H1 (cell line): ENCODE data around the gene DYNC1I1. TPM values are rescaled to one million over a fixed set of nuclear protein-coding genes. Genes with fewer than 3 reads are reported as not detected.

Experiments used
- CTCF ChIA-PET: fragments of 300-600 bp; sonication (Branson Sonifier 250); formaldehyde crosslinking; loops from one replicate; lab custom pipeline; 2021; ENCODE audit not compliant: partially characterized antibody; lab: Charles Lee
- POLR2A ChIA-PET: fragments of 300-600 bp; sonication (Branson Sonifier 250); formaldehyde crosslinking; loops from one replicate; lab custom pipeline; 2021; ENCODE audit warnings: inconsistent platforms; ENCODE audit not compliant: partially characterized antibody; lab: Charles Lee
- DNase-seq, 2 experiments: peaks; one replicate each; pipeline versions ENCODE4 v3.0.0 to v3.0.0-alpha.2; 2010 to 2022; ENCODE audit warnings: low spot score in 2 of 2, low read depth in 1 of 2, mixed read lengths in 1 of 2
- FAIRE-seq: peaks from 2 replicates; lab custom pipeline; 2011; peaks lifted over from hg19 to GRCh38; lab: Jason Lieb, UNC
- H2AFZ ChIP-seq: 2 replicates; pipeline ENCODE4 v1.8.1; 2012; ENCODE audit warnings: low read length, inconsistent platforms
- H2AK5ac ChIP-seq: 2 replicates; pipeline ENCODE4 v1.6.1; 2013; ENCODE audit warnings: low read depth, low read length
- H2BK120ac ChIP-seq: replicated peaks from 2 replicates; pipeline ENCODE3; 2013; ENCODE audit warnings: low read depth, low read length, inconsistent platforms
- H2BK12ac ChIP-seq: 2 replicates; pipeline ENCODE4 v1.6.1; 2013; ENCODE audit warnings: low read depth, low read length
- H2BK15ac ChIP-seq: 2 replicates; pipeline ENCODE4 v1.6.1; 2013; ENCODE audit warnings: low read length
- H2BK20ac ChIP-seq: 2 replicates; pipeline ENCODE4 v1.6.1; 2013; ENCODE audit warnings: low read length
- H2BK5ac ChIP-seq: 2 replicates; pipeline ENCODE4 v1.6.1; 2013; ENCODE audit warnings: low read depth, low read length
- H3K14ac ChIP-seq: 2 replicates; pipeline ENCODE4 v1.6.1; 2013; ENCODE audit warnings: inconsistent platforms; ENCODE audit not compliant: insufficient read length
- H3K18ac ChIP-seq: 2 replicates; pipeline ENCODE4 v1.6.1; 2013; ENCODE audit warnings: low read length; ENCODE audit errors: extremely low read depth
- H3K23ac ChIP-seq: 2 replicates; pipeline ENCODE4 v1.6.1; 2013; ENCODE audit warnings: inconsistent platforms; ENCODE audit not compliant: insufficient read length
- H3K23me2 ChIP-seq: 2 replicates; pipeline ENCODE4 v1.6.1; 2013; ENCODE audit warnings: low read depth, low read length
- H3K27ac ChIP-seq: 2 replicates; pipeline ENCODE4 v1.6.1; 2011; ENCODE audit warnings: low read depth, low read length, inconsistent platforms
- H3K27me3 ChIP-seq, 4 experiments: replicated peaks in 1 of 4; 1 replicate in 1 of 4; 2 replicates in 3 of 4; pipeline versions ENCODE4 v1.6.1 to v1.8.1; 2011 to 2013; ENCODE audit warnings: low read length in 3 of 4, mild to moderate bottlenecking in 3 of 4, inconsistent platforms in 2 of 4, mixed read lengths in 2 of 4, moderate library complexity in 1 of 4; ENCODE audit not compliant: control insufficient read depth in 3 of 4, insufficient read depth in 3 of 4; ENCODE audit errors: extremely low read depth in 1 of 4
- H3K36me3 ChIP-seq, 4 experiments: 2 replicates each; pipeline versions ENCODE4 v1.6.1 to v1.8.1; 2011 to 2013; ENCODE audit warnings: mild to moderate bottlenecking in 4 of 4, low read length in 3 of 4, moderate library complexity in 2 of 4, control low read depth in 1 of 4, inconsistent platforms in 1 of 4; ENCODE audit not compliant: insufficient read depth in 4 of 4, control insufficient read depth in 2 of 4
- H3K4ac ChIP-seq: replicated peaks from 2 replicates; pipeline ENCODE3; 2013; ENCODE audit warnings: low read length, low read depth, mixed read lengths, inconsistent platforms; ENCODE audit not compliant: insufficient read length
- H3K4me1 ChIP-seq, 4 experiments: replicated peaks in 1 of 4; 1 replicate in 1 of 4; 2 replicates in 3 of 4; pipeline versions ENCODE4 v1.6.1 to v1.8.1; 2011 to 2013; ENCODE audit warnings: low read length in 3 of 4, inconsistent platforms in 2 of 4, mixed read lengths in 1 of 4; ENCODE audit not compliant: insufficient read depth in 4 of 4, control insufficient read depth in 3 of 4
- H3K4me2 ChIP-seq, 2 experiments: 2 replicates each; pipeline versions ENCODE4 v1.6.1 to v1.8.1; 2011 to 2013; ENCODE audit warnings: low read depth in 2 of 2, low read length in 2 of 2, control low read depth in 1 of 2, inconsistent platforms in 1 of 2, mild to moderate bottlenecking in 1 of 2; ENCODE audit not compliant: insufficient read depth in 1 of 2
- H3K4me3 ChIP-seq, 4 experiments: fragments of 200-600, 300-600 bp in 1 of 4; sonication (generic), shearing (Covaris generic), sonication (Bioruptor Twin) in 1 of 4; 2 replicates each; pipeline versions ENCODE4 v1.5.1 to v1.8.1; 2011 to 2016; ENCODE audit warnings: low read length in 4 of 4, low read depth in 3 of 4, control low read depth in 2 of 4, inconsistent platforms in 2 of 4, mild to moderate bottlenecking in 2 of 4, mixed read lengths in 1 of 4, moderate library complexity in 1 of 4; ENCODE audit not compliant: insufficient read depth in 2 of 4; ENCODE audit errors: extremely low read depth in 1 of 4
- H3K56ac ChIP-seq: replicated peaks from 2 replicates; pipeline ENCODE3; 2013; ENCODE audit warnings: low read depth, mild to moderate bottlenecking, mixed read lengths, low read length, inconsistent platforms; ENCODE audit not compliant: insufficient read length
- H3K79me1 ChIP-seq: 2 replicates; pipeline ENCODE4 v1.6.1; 2013; ENCODE audit warnings: low read depth, low read length, control low read depth
- H3K79me2 ChIP-seq, 2 experiments: 2 replicates each; pipeline versions ENCODE4 v1.6.1 to v1.8.1; 2012 to 2013; ENCODE audit warnings: low read length in 2 of 2, mild to moderate bottlenecking in 2 of 2, inconsistent platforms in 1 of 2; ENCODE audit not compliant: insufficient read depth in 2 of 2, control insufficient read depth in 1 of 2
- H3K9ac ChIP-seq, 4 experiments: replicated peaks in 1 of 4; 1 replicate in 1 of 4; 2 replicates in 3 of 4; pipeline versions ENCODE4 v1.6.1 to v1.8.1; 2011 to 2013; ENCODE audit warnings: low read depth in 3 of 4, low read length in 3 of 4, control low read depth in 2 of 4, mild to moderate bottlenecking in 2 of 4, moderate library complexity in 2 of 4, inconsistent platforms in 1 of 4; ENCODE audit errors: extremely low read depth in 1 of 4
- H3K9me3 ChIP-seq, 2 experiments: 2 replicates each; pipeline versions ENCODE4 v1.6.1 to v1.8.1; 2012 to 2013; ENCODE audit warnings: mild to moderate bottlenecking in 2 of 2, moderate library complexity in 2 of 2, control low read depth in 1 of 2, inconsistent platforms in 1 of 2, low read depth in 1 of 2, low read length in 1 of 2, mixed read lengths in 1 of 2; ENCODE audit not compliant: insufficient read depth in 2 of 2
- H4K20me1 ChIP-seq, 2 experiments: replicated peaks in 1 of 2; 2 replicates each; pipeline versions ENCODE3 to v1.8.1; 2011 to 2013; ENCODE audit warnings: inconsistent platforms in 2 of 2, low read length in 2 of 2, mild to moderate bottlenecking in 1 of 2; ENCODE audit not compliant: insufficient read depth in 2 of 2, control insufficient read depth in 1 of 2
- H4K5ac ChIP-seq: 2 replicates; pipeline ENCODE4 v1.6.1; 2013; ENCODE audit warnings: low read length, low read depth, mixed read lengths, inconsistent platforms; ENCODE audit not compliant: insufficient read length
- H4K8ac ChIP-seq: 2 replicates; pipeline ENCODE4 v1.8.0; 2013; ENCODE audit warnings: mild to moderate bottlenecking, moderate library complexity, low read length, inconsistent platforms; ENCODE audit not compliant: insufficient read depth; ENCODE audit errors: extremely low read depth
- H4K91ac ChIP-seq: replicated peaks from 2 replicates; pipeline ENCODE3; 2013; ENCODE audit warnings: low read length, mixed read lengths, inconsistent platforms; ENCODE audit not compliant: insufficient read length
- ASH2L ChIP-seq: fragments of 200-600, 300-600 bp; sonication (generic); IDR thresholded peaks from one replicate; pipeline ENCODE4 v1.7.1; 2017; ENCODE audit warnings: low read length
- BRCA1 ChIP-seq: IDR thresholded peaks from 2 replicates; pipeline ENCODE4 v1.6.1; 2012; ENCODE audit warnings: low read depth, low read length, improper control_type of control experiment
- CTBP2 ChIP-seq: IDR thresholded peaks from 2 replicates; pipeline ENCODE4 v1.7.0; 2011; ENCODE audit warnings: borderline replicate concordance, mild to moderate bottlenecking, moderate library complexity, mixed read lengths, low read length; ENCODE audit not compliant: insufficient read depth, insufficient read length
- CTCF ChIP-seq, 3 experiments: IDR thresholded peaks; 1 replicate in 2 of 3; 2 replicates in 1 of 3; pipeline versions ENCODE4 v1.5.1 to v1.6.1; 2011; ENCODE audit warnings: low read length in 3 of 3, mild to moderate bottlenecking in 3 of 3, inconsistent platforms in 2 of 3, low read depth in 1 of 3, moderate library complexity in 1 of 3; ENCODE audit not compliant: insufficient read depth in 1 of 3; ENCODE audit errors: control extremely low read depth in 1 of 3
- FOSL1 ChIP-seq: IDR thresholded peaks from 2 replicates; pipeline ENCODE4 v1.6.1; 2011; ENCODE audit warnings: mild to moderate bottlenecking, low read depth, low read length, moderate library complexity; ENCODE audit not compliant: insufficient read depth
- MAX ChIP-seq: IDR thresholded peaks from 2 replicates; pipeline ENCODE4 v1.6.1; 2012; ENCODE audit warnings: inconsistent platforms
- RAD21 ChIP-seq, 2 experiments: IDR thresholded peaks in 1 of 2; conservative IDR thresholded peaks in 1 of 2; 2 replicates each; pipeline ENCODE4 v1.6.1; 2011; ENCODE audit warnings: low read depth in 2 of 2, low read length in 2 of 2, improper control_type of control experiment in 1 of 2, inconsistent platforms in 1 of 2, mild to moderate bottlenecking in 1 of 2, moderate library complexity in 1 of 2
- SAP30 ChIP-seq: fragments of 300-600 bp; sonication (generic); IDR thresholded peaks from 2 replicates; pipeline ENCODE4 v1.7.1; 2012; ENCODE audit warnings: low read length, moderate library complexity, mild to moderate bottlenecking, inconsistent platforms; ENCODE audit not compliant: insufficient read depth, insufficient replicate concordance
- SUZ12 ChIP-seq: fragments of 200-600 bp; sonication (generic); IDR thresholded peaks from 2 replicates; pipeline ENCODE4 v1.6.1; 2012; ENCODE audit warnings: mild to moderate bottlenecking, inconsistent platforms, low read length, moderate library complexity, mixed read lengths
- TCF12 ChIP-seq: IDR thresholded peaks from 2 replicates; pipeline ENCODE4 v1.6.1; 2011; ENCODE audit warnings: low read depth, mild to moderate bottlenecking, low read length
- WGBS, 2 experiments: shearing (Covaris generic) in 1 of 2; methylation state at CpG; one replicate each; pipeline versions ENCODE4 v1.1.6 to v1.1.7; 2013 to 2015; ENCODE audit warnings: low lambda C conversion rate in 2 of 2, mixed read lengths in 2 of 2, inconsistent platforms in 1 of 2, low coverage in 1 of 2, missing lambda C conversion rate in 1 of 2; ENCODE audit not compliant: insufficient replicate concordance in 2 of 2, insufficient coverage in 1 of 2, insufficient read length in 1 of 2; ENCODE audit errors: extremely low coverage in 1 of 2, missing lambda C conversion rate in 1 of 2; 5-methylcytosine and 5-hydroxymethylcytosine counted together
- polyA plus RNA-seq, 7 experiments: library from polyadenylated mRNA; depleted of rRNA in 3 of 7; stranded (reverse) in 5 of 7; unstranded in 2 of 7; fragments of >200 nt in 5 of 7; fragments of 200-250 nt in 2 of 7; gene quantifications; 1 replicate in 5 of 7; 2 replicates in 1 of 7; 4 replicates in 1 of 7; pipeline versions ENCODE4 v1.2.1 to v1.2.3, GENCODE V29; 2011 to 2013; ENCODE audit warnings: missing spikeins in 2 of 7, mixed read lengths in 2 of 7
- total RNA-seq: library from RNA; stranded (reverse); fragmentation: NEBNext Ultra II Directional; extraction: Animal tissue kit (Norgen Biotek cat#: 25700); gene quantifications from 2 replicates; pipeline ENCODE4 v1.2.1, GENCODE V29; 2021

The DYNC1I1 gene
- total and polyA plus RNA-seq, 2 of the 8 experiments (the other 6 are each of a cell fraction or from before 2014, with no cell fraction given) = 0.45 to 0.58 TPM

- Histone ChIP-seq H2BK12ac (no peak overlapping the region), H4K5ac (no peak overlapping the region), H2AK5ac (no peak overlapping the region), H3K23ac (no peak overlapping the region), H3K4me1 (peaks cover 0 to 2% (median 0%) of the 10 kb centered on the region in 4 experiments; a peak in 1 of 7 replicates), H4K91ac (no peak overlapping the region), H2BK5ac (no peak overlapping the region), H3K27ac (no peak overlapping the region), H2BK15ac (no peak overlapping the region), H3K56ac (no peak overlapping the region), H3K4me2 (no peak overlapping the region), H2BK20ac (no peak overlapping the region), H3K14ac (no peak overlapping the region), H4K8ac (no peak overlapping the region), H3K9me3 (no peaks in the 10 kb centered on the region), H3K4me3 (no peak overlapping the region), H3K27me3 (no peaks in the 10 kb centered on the region; a peak in 1 of 7 replicates), H3K79me1 (no peaks in the 10 kb centered on the region), H2AFZ (0 out of 2 replicates have a peak overlapping the region, but pooled peaks have one; percentile 92), H4K20me1 (no peaks in the 10 kb centered on the region), H2BK120ac (no peak overlapping the region), H3K23me2 (no peaks in the 10 kb centered on the region), H3K4ac (no peak overlapping the region), H3K9ac (no peak overlapping the region), H3K79me2 (no peaks in the 10 kb centered on the region), H3K18ac (no peak overlapping the region), H3K36me3 (no peaks in the 10 kb centered on the region)
- FAIRE-seq (no peak), DNase-seq (no peak)
- POLR2A ChIA-PET = interaction anchor here (1.2 kb wide), 1 partner anchor 12 kb away, joined by 3 read pairs; no protein-coding TSS in a partner anchor
- 94% methylated on average over 1 of the region's 1 CpG; no CpG with 5 or more reads in 1 of the 2 experiments for WGBS, 2 experiments
- CTCF ChIA-PET = interaction anchor here (0.6 to 9.3 kb wide), 26 partner anchors 8 to 1466 kb away, joined by 3 to 335 read pairs (median 3); partner anchors contain the start of gene DYNC1I1
- TF ChIP-seq ASH2L = no peak
- TF ChIP-seq RAD21 (IDR thresholded peaks at IDR 0.05 in 1 of 2, conservative IDR thresholded peaks at IDR 0.05 in 1 of 2; ENCODE audit: low read depth in 2 of 2, low read length in 2 of 2) = peak; percentile 71 to 74
- no peak for TF ChIP-seq SAP30
- TF ChIP-seq MAX = no peak
- no peak for TF ChIP-seq FOSL1
- TF ChIP-seq CTBP2 = no peak
- peak in 2 of 3 experiments; percentile 39 to 60; a peak in 3 of 4 replicates for TF ChIP-seq CTCF (IDR thresholded peaks at IDR 0.05; ENCODE audit: control extremely low read depth in 1 of 3, insufficient read depth in 1 of 3, low read depth in 1 of 3, low read length in 3 of 3)
- TF ChIP-seq BRCA1 = no peak
- no peak for TF ChIP-seq TCF12
- TF ChIP-seq SUZ12 = no peak
These were observed 47.1 kb upstream of the DYNC1I1 start for GRCh38 chr7:95725205-95725604.
